ENCODE measurements around the gene ZNF195. TPM values are rescaled to one million over a fixed set of nuclear protein-coding genes. Genes with fewer than 3 reads are reported as not detected.
"Not testable (repeated sequence)": the region's sequence is repeated elsewhere in the genome, so short reads cannot be mapped to it uniquely, and the experiment has no call there.

Gene ZNF195
- total and polyA plus RNA-seq, 12 donors, result 6.4 to 14.2 (median 11.1) TPM

GRCh38 chr11:3328503-3328902 lies 50.4 kb downstream of the ZNF195 start:
- H3K4me1 ChIP-seq; DNase-seq; intact Hi-C loops (cut with DNase I); H3K4me3 ChIP-seq; H3K36me3 ChIP-seq; H3K27me3 ChIP-seq; H3K9me3 ChIP-seq; H3K27ac ChIP-seq; ATAC-seq: not testable (repeated sequence)
- WGBS, 2 donors, result no CpG with 5 or more reads among the region's 4 CpGs

- DNase-seq; H3K36me3 ChIP-seq; H3K9me3 ChIP-seq; ATAC-seq; H3K27me3 ChIP-seq; intact Hi-C loops (cut with DNase I); H3K4me3 ChIP-seq; H3K4me1 ChIP-seq; H3K27ac ChIP-seq: not testable (repeated sequence)
- whole genome bisulfite sequencing, 2 donors, result no CpG with 5 or more reads among the region's 13 CpGs
Observed at GRCh38 chr11:3326450-3326849, 52.5 kb downstream of the ZNF195 start.

GRCh38 chr11:3324724-3325123 lies 54.2 kb downstream of the ZNF195 start:
- H3K4me3 ChIP-seq; DNase-seq; H3K9me3 ChIP-seq; H3K27me3 ChIP-seq; intact Hi-C loops (cut with DNase I); H3K27ac ChIP-seq; ATAC-seq; H3K36me3 ChIP-seq; H3K4me1 ChIP-seq: not testable (repeated sequence)
- 80% methylated on average over 1 of the region's 3 CpGs; no CpG with 5 or more reads in 1 of the 2 donors for WGBS, 2 donors

Other genes starting within 250 kb of the ZNF195 start
- 10 to 100 TPM; 12.7 to 18.2 (median 15.5) TPM for gene OSBPL5, start 213.8 kb downstream of the ZNF195 start, total RNA-seq
- 10 to 100 TPM; 10.4 to 18.7 TPM for gene OSBPL5, start 213.8 kb downstream of the ZNF195 start, polyA plus RNA-seq
- not detected for gene MRGPRG, start 160.3 kb downstream of the ZNF195 start, total RNA-seq
- gene MRGPRG, start 160.3 kb downstream of the ZNF195 start, polyA plus RNA-seq, result not detected
- 1 to 10 TPM in 2 of 10 donors, under 1 TPM in 7, not detected in 1; 0.21 to 2.5 (median 0.51) TPM for gene MRGPRE, start 146.7 kb downstream of the ZNF195 start, total RNA-seq
- not detected for gene MRGPRE, start 146.7 kb downstream of the ZNF195 start, polyA plus RNA-seq